ENCODE results near the gene TNFRSF11A.

TNFRSF11A gene

DNA sequence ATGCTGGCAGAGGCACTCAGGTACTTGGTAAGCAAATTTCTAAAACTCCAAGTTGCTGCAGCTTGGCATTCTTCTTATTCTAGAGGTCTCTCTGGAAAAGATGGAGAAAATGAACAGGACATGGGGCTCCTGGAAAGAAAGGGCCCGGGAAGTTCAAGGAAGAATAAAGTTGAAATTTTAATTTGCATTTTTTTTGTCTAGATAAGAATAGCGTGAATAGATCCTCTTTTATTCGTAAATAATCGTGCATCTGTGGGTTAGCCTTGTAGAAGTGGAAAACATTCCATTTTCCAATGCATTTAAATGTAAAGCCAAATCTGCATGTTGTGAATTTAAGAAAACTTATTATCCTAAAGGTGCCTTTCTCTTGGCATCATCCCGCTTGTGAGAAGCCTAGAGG lies 61.0 kb downstream of the TNFRSF11A start:
- H3K4me3 ChIP-seq (ENCODE audit: low read depth, low read length) = no peak overlapping the region
- DNase-seq = no peak
- TF ChIP-seq, protein P1, sequence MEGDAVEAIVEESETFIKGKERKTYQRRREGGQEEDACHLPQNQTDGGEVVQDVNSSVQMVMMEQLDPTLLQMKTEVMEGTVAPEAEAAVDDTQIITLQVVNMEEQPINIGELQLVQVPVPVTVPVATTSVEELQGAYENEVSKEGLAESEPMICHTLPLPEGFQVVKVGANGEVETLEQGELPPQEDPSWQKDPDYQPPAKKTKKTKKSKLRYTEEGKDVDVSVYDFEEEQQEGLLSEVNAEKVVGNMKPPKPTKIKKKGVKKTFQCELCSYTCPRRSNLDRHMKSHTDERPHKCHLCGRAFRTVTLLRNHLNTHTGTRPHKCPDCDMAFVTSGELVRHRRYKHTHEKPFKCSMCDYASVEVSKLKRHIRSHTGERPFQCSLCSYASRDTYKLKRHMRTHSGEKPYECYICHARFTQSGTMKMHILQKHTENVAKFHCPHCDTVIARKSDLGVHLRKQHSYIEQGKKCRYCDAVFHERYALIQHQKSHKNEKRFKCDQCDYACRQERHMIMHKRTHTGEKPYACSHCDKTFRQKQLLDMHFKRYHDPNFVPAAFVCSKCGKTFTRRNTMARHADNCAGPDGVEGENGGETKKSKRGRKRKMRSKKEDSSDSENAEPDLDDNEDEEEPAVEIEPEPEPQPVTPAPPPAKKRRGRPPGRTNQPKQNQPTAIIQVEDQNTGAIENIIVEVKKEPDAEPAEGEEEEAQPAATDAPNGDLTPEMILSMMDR (IDR thresholded peaks at IDR 0.05; ENCODE audit: low read depth, low read length) = no peak
- no peaks in the 10 kb centered on the region for H3K36me3 ChIP-seq
- no peaks in the 10 kb centered on the region for H3K9me3 ChIP-seq
- H3K27me3 ChIP-seq = no peaks in the 10 kb centered on the region
- no peaks in the 10 kb centered on the region for H3K4me1 ChIP-seq

- Histone ChIP-seq H3K9me3 (no peaks in the 10 kb centered on the region), H3K36me3 (no peaks in the 10 kb centered on the region), H3K27me3 (no peaks in the 10 kb centered on the region), H3K4me1 (no peaks in the 10 kb centered on the region), H3K4me3 (ENCODE audit: low read depth, low read length) (no peak overlapping the region)
- TF ChIP-seq, protein P1 (IDR thresholded peaks at IDR 0.05; ENCODE audit: low read depth, low read length) = no peak
- no peak for DNase-seq
These were observed 61.5 kb downstream of the TNFRSF11A start for GRCh38 chr18:62386601-62387000.

DNA sequence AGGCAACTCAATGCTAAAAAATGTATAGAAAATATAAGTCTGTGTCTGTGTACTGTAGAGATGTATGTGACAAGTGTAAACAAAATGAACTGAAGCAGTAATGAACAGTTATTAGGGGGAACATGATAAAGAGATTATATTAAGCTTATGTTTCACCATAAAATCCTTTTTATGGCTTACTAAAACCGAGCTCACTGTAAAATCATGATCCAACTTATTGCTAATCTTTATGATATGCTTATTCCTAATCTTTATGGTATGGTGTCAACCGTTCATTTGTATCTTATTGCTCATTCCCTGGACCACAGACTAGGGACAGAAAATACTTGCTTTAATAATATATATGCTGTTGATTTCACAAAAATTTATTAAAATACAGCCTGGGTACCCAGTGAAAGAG lies 62.1 kb downstream of the TNFRSF11A start:
- no peaks in the 10 kb centered on the region for H3K36me3 ChIP-seq
- no peaks in the 10 kb centered on the region for H3K4me1 ChIP-seq
- H3K27me3 ChIP-seq = no peaks in the 10 kb centered on the region
- H3K9me3 ChIP-seq = no peaks in the 10 kb centered on the region
- no peak overlapping the region for H3K4me3 ChIP-seq (ENCODE audit: low read depth, low read length)
- TF ChIP-seq, protein P1 (IDR thresholded peaks at IDR 0.05; ENCODE audit: low read depth, low read length) = no peak
- DNase-seq = no peak

GRCh38 chr18:62388855-62389760 lies 64.0 kb downstream of the TNFRSF11A start:
- DNase-seq = no peak
- Histone ChIP-seq H3K36me3 (no peaks in the 10 kb centered on the region), H3K9me3 (no peaks in the 10 kb centered on the region), H3K27me3 (no peaks in the 10 kb centered on the region), H3K4me3 (ENCODE audit: low read depth, low read length) (no peak overlapping the region), H3K4me1 (no peaks in the 10 kb centered on the region)
- TF ChIP-seq, protein P1 (IDR thresholded peaks at IDR 0.05; ENCODE audit: low read depth, low read length) = no peak

- DNase-seq = no peak
- H3K27me3 ChIP-seq = no peaks in the 10 kb centered on the region
- TF ChIP-seq, protein P1 (IDR thresholded peaks at IDR 0.05; ENCODE audit: low read depth, low read length) = no peak
- no peaks in the 10 kb centered on the region for H3K36me3 ChIP-seq
- H3K4me1 ChIP-seq = no peaks in the 10 kb centered on the region
- no peak overlapping the region for H3K4me3 ChIP-seq (ENCODE audit: low read depth, low read length)
- no peaks in the 10 kb centered on the region for H3K9me3 ChIP-seq
These were observed 64.8 kb downstream of the TNFRSF11A start for GRCh38 chr18:62389761-62390481.
